ENCODE results near the gene ZFP36L1. TPM values are rescaled to one million over a fixed set of nuclear protein-coding genes. Genes with fewer than 3 reads are reported as not detected.

Gene ZFP36L1
- total RNA-seq, 1 experiment from 2014 or later: 69.5 TPM

GRCh38 chr14:68770553-68771286, 22.1 kb downstream of the ZFP36L1 start:
- H3K36me3 ChIP-seq (ENCODE audit: insufficient read depth, low read length, poor library complexity, severe bottlenecking): no peaks in the 10 kb centered on the region
- no TSS peak for BruUV-seq (replicated peaks)
- intact Hi-C loops (cut with micrococcal nuclease; ENCODE audit: unreplicated experiment): no loop called here
- no peaks in the 10 kb centered on the region for H3K4me1 ChIP-seq (ENCODE audit: insufficient read depth, low read length, poor library complexity, severe bottlenecking)
- H3K9me3 ChIP-seq (ENCODE audit: low read depth, low read length, poor library complexity, severe bottlenecking): no peaks in the 10 kb centered on the region
- H3K27ac ChIP-seq (ENCODE audit: low read depth, low read length, poor library complexity, severe bottlenecking): no peak overlapping the region
- H3K4me3 ChIP-seq (ENCODE audit: low read depth, low read length, poor library complexity, severe bottlenecking): no peak overlapping the region
- TF ChIP-seq CTCF (conservative IDR thresholded peaks at IDR 0.05; ENCODE audit: low read depth, low read length) (no peak), EZH2 (IDR thresholded peaks at IDR 0.05; ENCODE audit: borderline replicate concordance, low read depth, low read length, poor library complexity, severe bottlenecking) (no peak)
- ChIA-PET CTCF (no interaction called here), POLR2A (ENCODE audit: low non-redundant PET) (no interaction called here)
- H3K27me3 ChIP-seq (replicated peaks; ENCODE audit: insufficient read depth, low read depth, low read length, poor library complexity): no peaks in the 10 kb centered on the region
- no peak for DNase-seq (ENCODE audit: low spot score)

GRCh38 chr14:68770051-68770450, 22.8 kb downstream of the ZFP36L1 start:
- no TSS peak for BruUV-seq (replicated peaks)
- POLR2A ChIA-PET (ENCODE audit: low non-redundant PET): no interaction called here

GRCh38 chr14:68768316-68768715, 24.6 kb downstream of the ZFP36L1 start:
- POLR2A ChIA-PET (ENCODE audit: low non-redundant PET): no interaction called here
- no peaks in the 10 kb centered on the region for H3K36me3 ChIP-seq (ENCODE audit: insufficient read depth, low read length, poor library complexity, severe bottlenecking)
- no peak for DNase-seq (ENCODE audit: low spot score)
- CTCF ChIA-PET: no interaction called here
- no peak overlapping the region for H3K4me3 ChIP-seq (ENCODE audit: low read depth, low read length, poor library complexity, severe bottlenecking)
- H3K27me3 ChIP-seq (replicated peaks; ENCODE audit: insufficient read depth, low read depth, low read length, poor library complexity): no peaks in the 10 kb centered on the region
- H3K27ac ChIP-seq (ENCODE audit: low read depth, low read length, poor library complexity, severe bottlenecking): no peak overlapping the region
- no peaks in the 10 kb centered on the region for H3K9me3 ChIP-seq (ENCODE audit: low read depth, low read length, poor library complexity, severe bottlenecking)
- no peaks in the 10 kb centered on the region for H3K4me1 ChIP-seq (ENCODE audit: insufficient read depth, low read length, poor library complexity, severe bottlenecking)
- TF ChIP-seq EZH2 (IDR thresholded peaks at IDR 0.05; ENCODE audit: borderline replicate concordance, low read depth, low read length, poor library complexity, severe bottlenecking) (no peak), CTCF (conservative IDR thresholded peaks at IDR 0.05; ENCODE audit: low read depth, low read length) (no peak)
- no TSS peak for BruUV-seq (replicated peaks)
- intact Hi-C loops (cut with micrococcal nuclease; ENCODE audit: unreplicated experiment): no loop called here

More at GRCh38 chr14:68770051-68770450, 22.8 kb downstream of the ZFP36L1 start:
- CTCF ChIA-PET: no interaction called here
- Histone ChIP-seq H3K36me3 (ENCODE audit: insufficient read depth, low read length, poor library complexity, severe bottlenecking) (no peaks in the 10 kb centered on the region), H3K4me3 (ENCODE audit: low read depth, low read length, poor library complexity, severe bottlenecking) (no peak overlapping the region), H3K27me3 (replicated peaks; ENCODE audit: insufficient read depth, low read depth, low read length, poor library complexity) (no peaks in the 10 kb centered on the region), H3K27ac (ENCODE audit: low read depth, low read length, poor library complexity, severe bottlenecking) (no peak overlapping the region), H3K4me1 (ENCODE audit: insufficient read depth, low read length, poor library complexity, severe bottlenecking) (no peaks in the 10 kb centered on the region), H3K9me3 (ENCODE audit: low read depth, low read length, poor library complexity, severe bottlenecking) (no peaks in the 10 kb centered on the region)
- DNase-seq (ENCODE audit: low spot score): no peak
- intact Hi-C loops (cut with micrococcal nuclease; ENCODE audit: unreplicated experiment): no loop called here
- no peak for TF ChIP-seq CTCF (conservative IDR thresholded peaks at IDR 0.05; ENCODE audit: low read depth, low read length)
- TF ChIP-seq EZH2 (IDR thresholded peaks at IDR 0.05; ENCODE audit: borderline replicate concordance, low read depth, low read length, poor library complexity, severe bottlenecking): no peak
